Aortic smooth muscle cell (primary cell): ENCODE measurements around the gene THEM4. TPM values are rescaled to one million over a fixed set of nuclear protein-coding genes. Genes with fewer than 3 reads are reported as not detected.

Source experiments
- total RNA-seq: library from RNA; depleted of rRNA; stranded (reverse); fragments of >200 nt; gene quantifications from 2 replicates; pipeline ENCODE4 v1.2.3, GENCODE V29; 2014

The THEM4 gene
- 8.5 and 10.7 TPM in 2 replicates for total RNA-seq

GRCh38 chr1:151909167-151910149 is at the start of gene THEM4:
Gene THEM4 (minus strand): TSS chr1:151909511. CDS start chr1:151909458, 53 bp downstream.

GRCh38 chr1:151853411-151853943 is 55.8 kb downstream of the THEM4 start, which contains the start of gene THEM5:
Gene THEM5 (minus strand): TSS chr1:151853712. CDS start chr1:151853565, 147 bp downstream.

GRCh38 chr1:151839457-151840403 is 69.6 kb downstream of the THEM4 start, which contains the start of gene C2CD4D:
Gene C2CD4D (minus strand): TSS chr1:151839820. CDS start chr1:151838989, 831 bp downstream.

GRCh38 chr1:151831605-151832004 is 77.7 kb downstream of the THEM4 start, which contains the start of gene RORC:
Gene RORC (minus strand): TSS chr1:151831802. CDS start chr1:151831764, 38 bp downstream.

Other genes starting within 250 kb of the THEM4 start
- not detected in 2 replicates for gene CELF3, start 192.7 kb downstream of the THEM4 start, total RNA-seq
- gene RIIAD1, start 188.0 kb downstream of the THEM4 start, total RNA-seq, result 1.1 TPM in 1 of 2 replicates, not detected in the other
- gene MRPL9, start 146.0 kb downstream of the THEM4 start, total RNA-seq, result 66.6 and 73.0 TPM in 2 replicates
- gene TDRKH, start 119.0 kb downstream of the THEM4 start, total RNA-seq, result 2.3 and 2.4 TPM in 2 replicates
- not detected in 2 replicates for gene LINGO4, start 104.1 kb downstream of the THEM4 start, total RNA-seq
- gene RORC, start 77.7 kb downstream of the THEM4 start, total RNA-seq, result not detected in 2 replicates
- not detected in 2 replicates for gene C2CD4D, start 69.7 kb downstream of the THEM4 start, total RNA-seq
- gene THEM5, start 55.8 kb downstream of the THEM4 start, total RNA-seq, result not detected in 2 replicates
- 117 and 153 TPM in 2 replicates for gene S100A10, start 84.3 kb upstream of the THEM4 start, total RNA-seq
- 75.0 and 86.0 TPM in 2 replicates for gene S100A11, start 127.5 kb upstream of the THEM4 start, total RNA-seq
- not detected in 2 replicates for gene TCHHL1, start 179.6 kb upstream of the THEM4 start, total RNA-seq
- under 0.01 TPM in 1 of 2 replicates, not detected in the other for gene TCHH, start 205.9 kb upstream of the THEM4 start, total RNA-seq
- gene RPTN, start 249.7 kb upstream of the THEM4 start, total RNA-seq, result not detected in 2 replicates